GM18502 (cell line): Measurements from ENCODE around the gene ZNF436.
A peak's percentile ranks its signal among the peaks of the same experiment; 100 is the strongest.

Source experiments
- ATAC-seq: cut with Tn5 transposase; IDR thresholded peaks from one replicate; pipeline ENCODE4 v1.9.1; 2021; ENCODE audit warnings: mild to moderate bottlenecking; ENCODE audit not compliant: unreplicated experiment, poor library complexity

Gene ZNF436

DNA sequence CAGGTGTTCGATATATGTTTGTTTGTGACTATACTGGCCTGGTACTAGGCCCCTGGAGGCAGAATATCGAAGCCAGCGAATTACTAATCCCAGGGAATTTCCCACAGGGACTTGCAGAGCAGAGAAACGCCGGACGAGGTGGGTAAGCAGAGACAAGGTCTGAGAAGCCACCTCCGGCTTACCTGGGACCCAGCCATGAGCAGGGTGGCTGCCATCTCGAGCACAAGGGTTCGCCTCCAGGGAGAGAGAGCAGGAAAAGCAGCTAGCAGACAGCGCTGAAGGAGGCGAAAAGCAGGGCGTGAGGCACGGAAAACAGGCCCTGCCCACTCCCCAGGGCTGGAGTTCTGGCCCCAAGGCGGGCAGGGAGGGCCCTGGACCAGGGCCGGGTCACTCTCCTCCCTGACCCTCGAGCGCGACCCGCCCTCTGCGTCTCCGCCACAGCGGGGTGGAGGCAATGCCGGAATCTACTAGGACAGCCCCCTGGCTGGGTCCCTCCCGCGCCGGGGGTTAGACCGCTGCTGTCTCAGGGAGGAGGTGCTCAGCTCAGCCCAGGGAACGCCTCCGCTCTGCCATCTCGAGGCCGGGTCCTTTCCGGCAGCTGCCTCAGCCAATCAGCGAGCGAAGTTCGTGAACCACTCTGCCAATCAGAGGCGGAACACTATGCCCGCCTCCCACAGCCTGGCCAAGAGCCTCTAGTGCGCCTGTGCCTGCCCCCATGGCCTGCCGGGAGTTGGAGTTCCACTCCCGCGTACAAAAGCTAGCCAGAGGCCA, 1.7 kb downstream of the ZNF436 start:
- peak; percentile 88 for ATAC-seq

DNA sequence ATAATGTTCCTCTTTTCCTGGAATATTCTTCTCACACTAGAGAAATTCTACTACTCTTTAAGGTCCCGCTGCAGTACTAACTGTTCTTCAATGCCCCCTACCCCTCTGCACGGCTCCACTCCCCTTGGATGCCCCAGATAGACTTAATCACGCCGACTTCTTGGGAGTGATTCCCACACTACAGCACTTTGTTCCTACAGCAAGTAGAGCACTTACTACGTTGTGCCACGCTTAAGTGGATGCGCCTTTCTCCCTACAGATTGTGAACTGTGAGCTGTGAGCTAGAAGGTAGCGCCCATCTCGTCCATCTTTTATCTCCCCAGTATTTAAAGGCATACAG, 2.2 kb downstream of the ZNF436 start:
- no peak for ATAC-seq

DNA sequence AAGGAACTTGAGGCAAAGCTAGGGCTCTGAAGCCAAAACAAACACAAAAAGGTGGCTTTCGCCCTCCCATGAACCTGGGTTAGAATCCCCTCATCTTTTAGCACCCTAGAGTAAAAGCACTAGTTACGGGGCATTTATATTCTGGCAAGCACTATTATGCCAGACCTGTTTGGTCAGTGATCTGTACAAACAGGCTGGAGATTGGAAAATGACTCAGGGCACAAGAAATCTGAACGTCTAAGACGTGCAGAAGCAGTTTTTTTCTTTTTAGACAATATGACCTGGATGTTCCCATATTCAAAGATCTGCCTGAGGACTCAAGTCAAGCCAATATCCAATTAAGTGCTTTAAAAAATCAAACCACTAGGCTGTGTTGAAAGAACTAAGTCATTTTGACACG, 3.0 kb downstream of the ZNF436 start:
- no peak for ATAC-seq

DNA sequence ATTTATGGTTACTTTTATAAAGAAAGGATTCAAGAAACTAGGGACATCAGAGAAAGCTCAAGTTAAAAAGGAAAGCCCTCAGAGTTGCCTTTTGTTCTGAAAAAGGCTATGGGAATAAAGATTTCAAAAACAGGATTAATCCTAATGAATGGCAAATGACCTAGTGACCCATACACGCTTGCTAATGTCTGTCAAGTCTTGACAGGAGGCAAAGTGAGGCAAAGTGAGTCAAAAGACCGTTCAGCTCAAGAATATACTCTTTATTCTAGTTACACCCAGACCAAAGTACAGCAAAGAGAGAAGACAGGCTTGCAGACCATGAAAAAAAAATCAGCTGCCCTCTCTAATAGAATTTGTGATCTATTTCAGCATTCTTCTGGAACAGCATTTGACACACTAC, 3.5 kb downstream of the ZNF436 start:
- no peak for ATAC-seq

- ATAC-seq = no peak
Measured at GRCh38 chr1:23362218-23362713, 7.4 kb downstream of the ZNF436 start.

DNA sequence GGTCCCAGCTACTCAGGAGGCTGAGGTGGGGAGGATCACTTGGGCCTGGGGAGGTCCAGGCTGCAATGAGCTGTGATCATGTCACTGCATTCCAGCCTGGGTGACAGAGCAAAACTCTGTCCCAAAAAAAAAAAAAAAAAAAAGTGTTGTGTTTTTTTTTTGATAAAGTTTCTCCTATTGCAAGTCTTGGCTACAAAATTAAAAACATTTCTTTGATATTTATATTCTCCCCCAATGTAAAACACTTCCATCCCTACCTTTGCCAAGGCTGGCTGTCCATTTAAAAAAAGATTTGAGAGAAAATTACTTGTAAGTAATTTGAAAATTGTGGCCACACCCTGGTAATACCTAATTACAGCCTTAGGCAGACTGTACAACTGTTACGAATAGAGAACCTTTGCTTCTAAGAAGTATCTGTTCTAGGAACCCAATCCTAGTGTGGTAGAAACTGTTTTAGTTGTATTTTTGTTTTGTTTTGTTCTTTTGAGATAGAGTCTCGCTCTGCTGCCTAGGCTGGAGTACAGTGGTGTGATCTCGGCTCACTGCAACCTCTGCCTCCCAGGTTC, 11.2 kb downstream of the ZNF436 start:
- no peak for ATAC-seq

DNA sequence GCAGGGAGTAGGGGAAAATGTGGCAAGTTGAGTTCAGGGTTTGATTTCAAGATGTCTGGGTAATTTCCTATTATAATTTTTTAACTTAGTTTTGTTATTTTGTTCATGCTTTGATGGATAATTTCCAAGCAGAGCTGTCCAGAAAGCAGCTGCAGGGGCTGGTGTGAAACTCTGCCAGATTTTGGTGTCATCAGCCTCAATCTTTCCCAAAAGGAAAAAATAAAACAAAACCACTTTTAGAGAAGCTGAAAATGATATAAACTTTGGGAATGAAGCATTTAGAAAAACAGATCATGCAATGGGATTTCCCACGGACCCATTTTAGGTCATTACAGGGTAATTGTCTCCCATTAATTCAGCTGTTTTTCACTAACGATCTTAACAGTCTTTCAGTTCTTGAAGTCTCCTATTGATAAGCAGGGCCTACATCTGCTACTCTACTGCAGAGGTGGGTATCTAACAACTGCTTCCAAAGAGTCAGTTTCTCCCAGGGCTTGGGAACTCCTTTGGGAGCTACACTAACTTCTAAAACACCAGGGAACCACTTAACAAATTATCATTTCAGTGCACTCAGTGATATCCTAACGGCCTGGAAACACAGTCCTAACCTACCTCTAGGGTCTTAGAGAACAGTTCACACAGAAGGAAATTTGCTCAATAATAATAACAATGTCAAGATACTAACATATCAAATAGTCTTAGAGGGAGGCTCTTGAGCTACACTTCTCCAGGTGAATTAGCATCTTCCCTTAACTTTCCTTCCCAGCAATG, 12.3 kb downstream of the ZNF436 start:
- no peak for ATAC-seq

DNA sequence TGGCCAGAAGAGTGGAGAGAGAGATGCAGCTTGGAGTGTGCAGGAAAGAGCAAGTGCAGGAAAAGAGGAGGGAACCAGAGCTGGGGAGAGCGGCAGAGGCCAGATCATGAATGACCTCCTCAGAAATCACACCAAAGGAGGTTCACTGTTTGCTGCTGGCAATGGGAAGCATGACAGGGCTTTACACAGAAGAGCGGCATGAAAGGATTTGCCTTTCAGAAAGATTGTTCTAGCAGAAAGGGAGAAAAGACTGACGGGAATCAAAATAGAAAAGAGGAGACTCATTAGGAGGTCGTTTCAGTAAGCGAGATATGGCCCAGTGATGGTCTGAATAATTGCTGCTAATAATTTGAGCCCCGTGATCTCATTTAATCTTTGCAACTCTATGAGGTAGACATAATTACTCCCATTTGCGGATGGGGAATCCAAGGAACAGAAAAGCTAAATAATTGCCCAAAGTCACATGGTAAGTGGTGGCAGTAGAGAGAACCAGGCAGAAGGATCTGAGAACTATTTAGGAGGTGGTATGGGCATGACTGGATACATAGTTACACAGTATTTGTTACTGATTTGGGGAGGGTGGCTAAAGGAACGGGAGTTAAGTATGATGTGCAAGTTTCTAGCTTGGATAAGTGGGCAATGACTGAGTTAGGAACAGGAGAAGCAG, 13.0 kb downstream of the ZNF436 start:
- no peak for ATAC-seq

- no peak for ATAC-seq
Measured at GRCh38 chr1:23354245-23354644, 15.4 kb downstream of the ZNF436 start.

DNA sequence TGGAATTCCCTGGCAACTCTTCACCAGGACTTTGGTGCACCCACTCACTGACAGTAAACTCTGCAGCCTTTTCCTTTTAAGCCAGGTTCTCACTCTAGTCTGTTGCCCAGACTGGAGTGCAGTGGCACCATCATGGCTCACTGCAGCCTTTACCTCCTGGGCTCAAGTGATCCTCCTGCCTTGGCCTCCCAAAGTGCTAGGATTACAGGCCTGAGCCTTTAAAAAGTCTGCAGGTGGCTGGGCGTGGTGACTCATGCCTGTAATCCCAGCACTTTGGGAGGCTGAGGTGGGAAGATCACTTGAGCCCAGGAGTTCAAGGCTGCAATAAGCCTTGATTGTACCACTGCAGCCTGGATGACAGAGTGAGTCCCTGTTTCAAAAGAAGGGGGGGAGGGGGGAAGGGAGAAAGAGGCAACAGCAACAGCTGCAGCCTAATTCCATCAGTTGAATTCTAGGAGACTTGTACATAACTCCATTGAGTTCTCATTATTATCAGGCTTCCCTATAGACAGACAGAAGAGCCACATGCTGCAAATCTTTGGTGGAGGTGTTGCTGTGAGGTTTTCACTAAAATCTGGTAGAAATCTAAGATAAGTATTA, 17.4 kb downstream of the ZNF436 start:
- ATAC-seq = no peak

- no peak for ATAC-seq
Measured at GRCh38 chr1:23345920-23346319, 23.7 kb downstream of the ZNF436 start.

GRCh38 chr1:23344987-23345472, 24.6 kb downstream of the ZNF436 start:
- no peak for ATAC-seq

DNA sequence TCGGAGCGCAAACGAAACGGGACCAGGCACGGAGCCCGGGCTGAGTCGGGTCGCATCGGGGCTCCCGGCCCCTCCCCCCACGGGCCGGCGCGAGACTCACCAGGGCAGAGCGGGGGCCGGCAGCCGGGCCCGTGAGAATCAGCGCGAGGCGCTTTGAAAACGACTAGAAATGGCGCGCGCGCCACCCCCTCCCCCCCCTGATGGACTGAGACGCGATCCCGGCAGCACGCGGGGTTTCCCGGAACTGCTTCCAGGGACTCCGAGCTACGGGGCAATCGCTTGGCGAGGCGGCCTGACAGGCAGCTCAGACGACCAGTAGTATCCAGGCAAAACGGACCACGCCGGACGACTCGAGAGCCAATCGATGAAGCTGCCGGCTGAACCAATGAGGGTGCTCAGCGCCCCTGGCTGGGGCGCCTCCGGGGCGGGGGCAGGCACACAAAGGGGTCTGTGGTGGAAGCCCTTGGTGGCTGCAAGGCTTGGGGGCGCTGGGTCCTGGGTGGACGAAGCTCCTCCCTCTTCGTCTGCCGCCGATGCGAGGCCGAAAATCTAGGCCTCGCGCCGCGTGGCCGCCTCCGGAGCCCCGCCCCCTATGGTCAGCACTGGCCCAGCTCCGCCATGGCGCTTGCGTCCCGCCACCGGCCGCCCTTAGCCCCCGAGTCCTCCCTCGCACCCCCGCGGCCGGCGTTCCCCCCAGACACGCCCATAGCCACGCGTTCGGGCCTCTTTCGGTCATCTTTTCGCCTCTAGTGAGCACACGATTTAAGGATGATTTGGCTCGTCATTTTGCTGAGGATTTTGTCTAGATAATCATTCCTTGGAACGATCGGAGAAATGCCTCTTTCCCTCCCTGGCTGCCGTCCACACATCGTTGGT, 25.3 kb downstream of the ZNF436 start, which contains the start of gene HNRNPR:
HNRNPR (minus strand) TSS at position 174 of the 876 bp plus-strand sequence. CDS start 3,276 bp downstream, outside the sequence.
- ATAC-seq = peak; percentile 93

- ATAC-seq = peak; percentile 7
Measured at GRCh38 chr1:23343221-23344110, 26.2 kb downstream of the ZNF436 start.

DNA sequence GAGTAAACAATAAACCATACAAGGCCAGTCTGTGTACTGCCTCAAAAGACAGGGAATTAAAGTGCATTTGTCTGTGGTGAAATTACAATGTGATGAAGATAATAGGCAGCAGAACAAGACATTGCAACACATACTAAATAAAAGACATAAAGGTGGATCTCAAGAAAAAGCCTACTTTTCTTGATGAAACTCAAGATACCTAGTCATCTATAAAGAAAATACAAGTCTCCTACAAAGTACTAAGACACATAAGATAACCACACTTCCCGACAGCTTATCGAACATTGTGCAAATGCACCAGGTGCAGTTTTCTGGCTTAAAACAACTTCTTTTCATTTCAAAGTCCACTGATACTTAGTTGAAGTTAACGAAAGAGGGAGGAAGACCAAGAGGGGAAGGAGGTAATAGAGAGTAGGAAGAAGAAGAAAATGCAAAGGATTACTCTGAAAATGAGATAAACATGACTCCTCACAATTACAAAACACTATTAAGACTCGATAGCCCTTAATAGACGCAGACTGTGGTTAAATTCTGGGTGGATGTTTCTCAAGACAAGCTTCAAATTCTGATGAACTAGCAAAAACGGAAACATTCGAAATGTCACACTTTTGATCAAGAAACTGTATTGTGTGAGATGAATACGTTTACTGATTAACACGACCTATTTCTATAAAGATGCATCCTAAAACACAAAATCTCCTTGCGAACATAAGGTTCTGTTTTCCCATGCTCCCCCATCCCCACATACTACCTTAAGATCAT, 27.5 kb downstream of the ZNF436 start:
- ATAC-seq = no peak

DNA sequence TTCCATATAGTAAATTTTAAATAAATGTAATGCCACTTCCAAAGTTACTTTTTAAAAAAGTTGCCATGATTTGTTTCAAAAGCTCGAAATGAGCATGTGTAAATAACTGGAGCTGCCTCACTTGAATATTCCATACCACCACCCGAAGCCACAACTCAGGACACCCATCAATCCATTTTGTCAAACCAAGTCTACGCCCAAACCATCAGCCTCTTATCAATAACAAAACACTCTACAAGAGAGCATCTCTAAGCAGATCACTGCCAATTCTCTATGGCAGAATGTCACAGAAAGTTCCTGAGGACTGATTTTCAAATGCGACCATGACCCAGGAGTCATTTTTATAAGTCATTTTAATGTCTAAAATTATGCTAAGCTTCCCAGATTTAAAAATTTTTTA, 30.0 kb downstream of the ZNF436 start:
- ATAC-seq = no peak

- no peak for ATAC-seq
Measured at GRCh38 chr1:23337869-23338268, 31.8 kb downstream of the ZNF436 start.

GRCh38 chr1:23331713-23332112, 37.9 kb downstream of the ZNF436 start:
- no peak for ATAC-seq
